Left colon (tissue), 2 donors: Measurements from ENCODE around the gene KLHL25. TPM values are rescaled to one million over a fixed set of nuclear protein-coding genes. Genes with fewer than 3 reads are reported as not detected.
A peak's percentile ranks its signal among the peaks of the same experiment; 100 is the strongest.

ENCODE experiments used
- ATAC-seq: fragments of 200-7000 bp; cut with Tn5 transposase; one replicate; pipeline ENCODE4 v1.9.1; 2020; ENCODE audit warnings: mild to moderate bottlenecking, moderate library complexity
- DNase-seq, 2 donors: peaks; one replicate each; pipeline ENCODE4 v3.0.0-alpha.2; 2020
- intact Hi-C, 2 donors: fragments of 100-400 bp; cut with DNase I in 1 of 2; cut with micrococcal nuclease in 1 of 2; formaldehyde crosslinking; loops; one replicate each; pipeline versions ENCODE4 v1.11.2 to v1.14.0; 2022; cut with DNase I, micrococcal nuclease
- total RNA-seq, 2 donors: library from RNA; stranded (reverse); fragmentation: NEBNext Ultra II Directional; extraction: Animal tissue kit (Norgen Biotek cat#: 25700); gene quantifications; one replicate each; pipeline ENCODE4 v1.2.1, GENCODE V29; 2021
- donor health status: DM: no; HTN: no; CAD: no.
- donor health status: DM: yes; HTN: yes; CAD: no.

KLHL25 gene
- total RNA-seq, 2 donors from 2014 or later: 6.0 to 6.8 TPM

- DNase-seq (peak in 1 of 2 donors; percentile 10), ATAC-seq (no peak)
- intact Hi-C loops: no loop called here
These were observed 40.8 kb downstream of the KLHL25 start for GRCh38 chr15:85753791-85754452.

DNA sequence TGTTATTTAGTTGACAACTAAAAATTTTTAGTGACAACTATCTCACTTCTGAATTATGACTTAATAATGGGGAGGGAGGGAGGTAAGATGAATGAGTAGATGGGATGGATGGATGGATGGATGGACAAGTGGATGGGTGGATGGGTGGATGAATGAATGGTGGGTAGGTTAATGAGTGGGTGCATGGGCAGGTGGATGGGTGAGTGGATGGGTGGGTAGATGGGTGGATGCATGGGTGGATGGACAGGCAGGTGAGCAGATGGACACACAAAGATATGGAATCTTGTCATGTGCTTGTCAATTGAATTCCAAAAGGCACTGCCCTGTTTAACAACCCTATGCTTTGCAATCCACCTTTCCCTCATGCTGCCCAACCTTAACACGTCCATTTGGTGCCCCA, 41.5 kb downstream of the KLHL25 start:
- DNase-seq: no peak
- intact Hi-C loops: no loop called here
- ATAC-seq: no peak

- ATAC-seq (no peak), DNase-seq (peak in 1 of 2 donors; percentile 19)
- intact Hi-C loops: no loop called here
These were observed 42.2 kb downstream of the KLHL25 start for GRCh38 chr15:85752491-85752961.

DNA sequence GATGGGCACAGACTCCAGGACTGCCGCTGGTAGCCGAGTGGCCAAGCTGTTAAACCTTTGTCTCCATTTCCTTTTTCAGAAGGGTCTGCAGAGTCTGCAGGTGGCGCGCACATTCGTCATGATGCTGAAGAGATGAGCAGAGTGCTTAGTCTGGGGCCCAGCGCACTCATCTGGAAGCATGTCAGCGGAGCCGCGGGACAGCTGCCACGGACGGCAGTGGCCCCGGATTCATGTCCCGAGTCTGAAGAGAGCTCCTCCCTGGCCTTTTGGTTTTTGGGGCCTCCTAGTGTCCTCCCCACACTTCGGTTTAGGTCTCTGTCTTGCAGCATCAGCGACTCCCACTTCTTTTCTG, 42.6 kb downstream of the KLHL25 start:
- no peak for DNase-seq
- ATAC-seq: no peak
- intact Hi-C loops: no loop called here

GRCh38 chr15:85751291-85752123, 43.2 kb downstream of the KLHL25 start:
- ATAC-seq (peak; percentile 13), DNase-seq (peak in 1 of 2 donors; percentile 16)
- intact Hi-C loops: no loop called here

DNA sequence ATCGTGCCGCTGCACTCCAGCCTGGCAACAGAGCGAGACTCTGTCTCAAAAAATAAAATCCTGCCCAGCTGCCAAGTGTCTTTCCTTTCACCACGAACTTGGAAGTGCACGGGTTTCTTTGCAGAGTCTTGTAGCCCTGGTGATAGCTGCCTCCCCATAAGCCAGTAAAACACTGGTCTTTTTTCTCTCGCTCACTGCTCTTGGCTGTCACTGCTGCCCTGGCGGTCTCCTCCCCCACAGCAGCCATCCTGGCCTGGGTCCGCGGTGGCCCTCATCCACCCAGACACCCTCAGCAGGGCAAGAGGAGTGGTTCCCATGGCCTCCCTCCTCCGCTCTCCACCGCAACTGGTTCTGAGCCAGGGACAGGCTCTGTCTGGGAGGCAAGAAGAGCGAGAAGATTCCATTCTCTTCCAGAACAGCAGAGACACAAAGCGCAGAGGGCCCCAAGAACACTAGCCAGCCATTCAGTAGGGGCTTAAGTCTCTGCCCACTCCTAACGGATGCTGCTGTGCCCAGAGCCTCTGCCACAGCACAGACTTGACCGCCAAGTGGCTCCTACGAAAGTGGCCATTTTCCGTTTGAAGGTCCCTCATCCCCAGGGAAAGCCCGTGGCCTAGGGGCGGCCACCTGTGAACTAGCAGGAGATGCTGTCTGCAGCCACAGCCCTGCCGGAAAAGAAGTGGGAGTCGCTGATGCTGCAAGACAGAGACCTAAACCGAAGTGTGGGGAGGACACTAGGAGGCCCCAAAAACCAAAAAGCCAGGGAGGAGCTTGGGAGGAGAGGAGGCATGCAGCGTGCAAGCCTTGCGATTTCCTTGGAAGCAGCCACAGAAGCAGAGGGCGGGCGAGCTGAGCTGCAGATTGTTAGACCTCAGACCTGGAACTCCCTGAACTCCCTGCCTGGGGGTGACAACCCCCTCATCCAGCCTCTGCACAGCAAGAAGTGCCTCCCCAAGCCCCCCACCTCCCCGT, 44.1 kb downstream of the KLHL25 start:
- DNase-seq (peak in 1 of 2 donors; percentile 49), ATAC-seq (peak; percentile 14)
- intact Hi-C loops: no loop called here

- no peak for ATAC-seq
- intact Hi-C loops: loop anchor here in 1 of 2 donors (10.0 kb wide), 1 partner anchor 85 kb away; no protein-coding TSS in a partner anchor
These were observed 45.2 kb downstream of the KLHL25 start for GRCh38 chr15:85749261-85750151.

DNA sequence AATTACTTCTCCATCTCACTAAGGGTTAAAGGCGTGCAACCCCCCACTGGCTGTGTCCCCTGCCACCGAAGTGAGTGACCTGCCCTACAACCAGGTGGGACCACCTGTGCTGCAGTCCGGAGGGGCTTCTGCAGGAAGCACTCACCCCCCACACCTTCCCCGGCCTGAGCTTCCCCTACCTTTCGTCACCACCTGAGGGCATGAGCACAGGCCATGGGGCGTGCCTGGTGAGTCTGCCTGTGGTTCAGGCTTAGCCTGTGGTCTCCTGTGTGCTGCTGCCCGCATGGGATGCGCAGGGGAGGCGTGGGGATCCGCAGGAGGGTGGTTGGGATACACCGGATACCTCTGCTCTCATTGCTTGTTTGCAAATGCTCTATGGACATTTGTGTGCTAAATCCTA, 46.0 kb downstream of the KLHL25 start:
- no peak for DNase-seq
- intact Hi-C loops: loop anchor here in 1 of 2 donors (10.0 kb wide), 1 partner anchor 86 kb away; no protein-coding TSS in a partner anchor
- ATAC-seq: peak; percentile 46

More at GRCh38 chr15:85749261-85750151, 45.2 kb downstream of the KLHL25 start:
- DNase-seq: peak in 1 of 2 donors; percentile 32

GRCh38 chr15:85748176-85748575, 46.5 kb downstream of the KLHL25 start:
- intact Hi-C loops: loop anchor here in 1 of 2 donors (10.0 kb wide), 1 partner anchor 87 kb away; no protein-coding TSS in a partner anchor
- DNase-seq: no peak
- ATAC-seq: no peak

DNA sequence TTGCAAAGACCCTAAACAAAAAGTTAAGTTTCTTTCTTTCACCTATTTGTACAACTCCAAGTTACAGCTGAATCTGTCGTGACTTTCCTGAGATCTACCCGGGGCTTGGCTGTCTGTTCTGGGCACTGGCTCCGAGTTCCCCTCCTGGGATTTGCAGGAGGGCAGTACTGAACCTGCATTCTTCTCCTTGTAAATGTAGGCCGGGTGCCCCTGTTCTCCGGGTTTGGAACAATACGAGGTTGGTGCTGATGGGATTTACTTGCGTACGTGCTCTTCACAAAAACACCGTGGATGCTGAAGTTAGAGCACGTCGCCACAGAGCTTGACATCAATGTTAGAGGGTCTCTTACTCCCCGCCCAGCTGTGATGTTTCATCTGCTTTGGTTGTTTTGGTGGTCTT, 48.1 kb downstream of the KLHL25 start:
- ATAC-seq: no peak
- intact Hi-C loops: loop anchor here in 1 of 2 donors (10.0 kb wide), 1 partner anchor 88 kb away; no protein-coding TSS in a partner anchor
- no peak for DNase-seq

GRCh38 chr15:85745525-85746150, 49.1 kb downstream of the KLHL25 start:
- intact Hi-C loops: loop anchor here in 1 of 2 donors (10.0 kb wide), 1 partner anchor 89 kb away; no protein-coding TSS in a partner anchor
- DNase-seq (no peak), ATAC-seq (no peak)

- no peak for DNase-seq
- intact Hi-C loops: loop anchor here in 1 of 2 donors (10.0 kb wide), 1 partner anchor 90 kb away; no protein-coding TSS in a partner anchor
- no peak for ATAC-seq
These were observed 49.7 kb downstream of the KLHL25 start for GRCh38 chr15:85745023-85745422.

DNA sequence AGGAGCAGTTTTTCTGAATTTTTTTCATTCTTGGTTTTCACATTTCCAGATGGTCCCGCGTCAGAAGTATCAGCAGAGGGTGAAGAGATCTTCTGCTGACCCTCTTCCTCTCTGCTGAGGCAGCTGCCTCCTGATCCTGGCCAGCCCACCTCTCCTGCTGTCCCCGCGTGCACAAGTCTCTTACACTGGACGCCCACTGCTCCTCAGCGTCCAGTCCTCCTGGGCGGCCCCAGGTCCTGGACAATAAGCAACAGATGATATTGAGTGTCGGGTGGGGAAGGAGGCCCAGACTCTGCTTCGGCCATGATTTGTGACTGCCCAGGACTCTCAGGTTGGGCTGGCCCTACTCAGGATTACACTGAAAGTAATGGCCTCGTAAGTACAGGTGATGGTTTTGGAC, 50.1 kb downstream of the KLHL25 start:
- ATAC-seq: no peak
- intact Hi-C loops: loop anchor here in 1 of 2 donors (10.0 kb wide), 1 partner anchor 90 kb away; no protein-coding TSS in a partner anchor
- DNase-seq: no peak

DNA sequence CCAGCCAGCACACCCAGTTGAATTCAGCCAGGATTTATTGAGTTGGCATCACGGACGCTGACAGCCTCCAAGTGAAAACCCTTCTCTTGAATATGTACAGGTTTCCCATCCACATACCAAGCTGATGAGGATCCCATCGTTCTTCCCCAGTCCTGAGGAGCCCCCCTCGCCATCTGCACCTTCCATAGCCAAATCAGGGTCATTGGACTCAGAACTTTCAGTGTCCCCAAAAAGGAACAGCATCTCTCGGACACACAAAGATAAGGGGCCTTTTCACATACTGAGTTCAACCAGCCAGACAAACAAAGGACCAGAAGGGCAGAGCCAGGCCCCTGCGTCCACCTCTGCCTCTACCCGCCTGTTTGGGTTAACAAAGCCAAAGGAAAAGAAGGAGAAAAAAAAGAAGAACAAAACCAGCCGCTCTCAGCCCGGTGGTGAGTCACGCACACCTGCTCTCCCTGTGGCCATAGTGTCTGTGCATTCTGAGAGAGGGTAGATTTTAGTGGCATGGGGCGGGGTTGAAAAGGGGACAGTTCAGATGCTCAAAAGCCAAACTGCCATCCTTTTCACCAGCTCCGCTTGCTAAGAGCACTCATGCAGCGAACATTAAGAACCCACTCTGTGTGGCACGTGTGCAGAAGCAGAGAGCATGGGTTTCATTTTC, 51.2 kb downstream of the KLHL25 start:
- no peak for DNase-seq
- ATAC-seq: no peak
- intact Hi-C loops: loop anchor here in 1 of 2 donors (10.0 kb wide), 1 partner anchor 91 kb away; no protein-coding TSS in a partner anchor

GRCh38 chr15:85742186-85742821, 52.4 kb downstream of the KLHL25 start:
- DNase-seq (no peak), ATAC-seq (peak; percentile 16)
- intact Hi-C loops: loop anchor here in 1 of 2 donors (10.0 kb wide), 1 partner anchor 92 kb away; no protein-coding TSS in a partner anchor

DNA sequence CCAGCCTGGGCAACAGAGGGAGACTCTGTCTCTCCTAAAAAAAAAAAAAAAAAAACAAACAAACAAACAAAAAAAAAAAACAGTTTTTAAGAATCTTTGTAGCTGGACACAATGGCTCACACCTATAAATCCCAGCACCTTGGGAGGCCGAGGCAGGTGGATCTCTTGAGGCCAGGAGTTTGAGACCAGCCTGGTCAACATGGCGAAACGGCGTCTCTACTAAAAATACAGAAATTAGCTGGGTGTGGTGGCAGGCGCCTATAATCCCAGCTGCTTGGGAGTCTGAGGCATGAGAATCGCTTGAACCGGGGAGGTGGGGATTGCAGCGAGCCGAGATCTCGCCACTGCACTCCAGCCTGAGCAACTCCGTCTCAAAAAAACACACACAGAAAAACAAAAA, 53.1 kb downstream of the KLHL25 start:
- DNase-seq (no peak), ATAC-seq (no peak)
- intact Hi-C loops: loop anchor here in 1 of 2 donors (10.0 kb wide), 1 partner anchor 93 kb away; no protein-coding TSS in a partner anchor
